ENCODE results near the gene PPL.
A peak's percentile ranks its signal among the peaks of the same experiment; 100 is the strongest.
"Not testable (repeated sequence)": the region's sequence is repeated elsewhere in the genome, so short reads cannot be mapped to it uniquely, and the experiment has no call there.

PPL gene

GRCh38 chr16:4958510-4959438 lies 21.8 kb upstream of the PPL start:
- no peak for DNase-seq

- peak; percentile 79 for DNase-seq
Measured at GRCh38 chr16:4957720-4958509, 21.0 kb upstream of the PPL start, which contains the start of gene SEC14L5. Gene SEC14L5 (plus strand): TSS chr16:4958330. CDS start chr16:4959324, 994 bp downstream.

GRCh38 chr16:4957420-4957719 lies 20.4 kb upstream of the PPL start:
- DNase-seq = no peak

GRCh38 chr16:4954714-4955113 lies 17.8 kb upstream of the PPL start:
- DNase-seq = no peak

GRCh38 chr16:4951583-4951982 lies 14.6 kb upstream of the PPL start:
- not testable (repeated sequence) for DNase-seq

GRCh38 chr16:4949986-4950385 lies 13.0 kb upstream of the PPL start:
- DNase-seq = no peak

GRCh38 chr16:4948903-4949766 lies 12.2 kb upstream of the PPL start:
- no peak for DNase-seq

- no peak for DNase-seq
Measured at GRCh38 chr16:4947722-4948503, 11.0 kb upstream of the PPL start.

- no peak for DNase-seq
Measured at GRCh38 chr16:4946917-4947316, 10.0 kb upstream of the PPL start.

GRCh38 chr16:4945560-4946502 lies 8.9 kb upstream of the PPL start:
- DNase-seq = no peak

- DNase-seq = no peak
Measured at GRCh38 chr16:4944333-4945281, 7.7 kb upstream of the PPL start.

- no peak for DNase-seq
Measured at GRCh38 chr16:4942481-4942880, 5.5 kb upstream of the PPL start.

GRCh38 chr16:4940719-4941118 lies 3.8 kb upstream of the PPL start:
- no peak for DNase-seq

GRCh38 chr16:4938683-4939030 lies 1.7 kb upstream of the PPL start:
- no peak for DNase-seq

GRCh38 chr16:4937782-4938682 lies 1.1 kb upstream of the PPL start:
- no peak for DNase-seq

GRCh38 chr16:4936181-4936990 lies 562 bp downstream of the PPL start:
- no peak for DNase-seq

- no peak for DNase-seq
Measured at GRCh38 chr16:4935241-4935855, 1.6 kb downstream of the PPL start.

- no peak for DNase-seq
Measured at GRCh38 chr16:4934591-4934990, 2.4 kb downstream of the PPL start.

All from activated gamma-delta T cell treated with Interleukin-2 at 50 U/mL for 16 hours (primary cell).